HepG2 (cell line): ENCODE measurements around the gene GOLPH3. TPM values are rescaled to one million over a fixed set of nuclear protein-coding genes. Genes with fewer than 3 reads are reported as not detected.

Source experiments
- CBFB ChIP-seq: sonication (generic); formaldehyde crosslinking; IDR thresholded peaks from 2 replicates; pipeline ENCODE4 v1.4.0; 2020; ENCODE audit warnings: missing genetic modification reagents
- ZNF225 ChIP-seq: sonication (generic); formaldehyde crosslinking; IDR thresholded peaks from 2 replicates; pipeline ENCODE4 v1.4.0; 2020; ENCODE audit warnings: mild to moderate bottlenecking, missing genetic modification reagents
- polyA plus RNA-seq, 8 experiments: library from polyadenylated mRNA; depleted of rRNA in 3 of 8; stranded (reverse) in 7 of 8; unstranded in 1 of 8; fragments of >200 nt; fragmentation: Illumina TruSeq in 4 of 8; extraction: Trizol in 4 of 8; gene quantifications; 2 replicates each; pipeline versions ENCODE4 v1.2.1 to v1.2.3, GENCODE V29; 2011 to 2016; ENCODE audit warnings: low read depth in 4 of 8, missing spikeins in 1 of 8, mixed read lengths in 1 of 8; ENCODE audit not compliant: insufficient read depth in 1 of 8
- total RNA-seq, 5 experiments: library from RNA; depleted of rRNA; stranded (reverse); fragments of >200 nt; fragmentation: Illumina TruSeq; extraction: Trizol; gene quantifications; 2 replicates each; pipeline ENCODE4 v1.2.3, GENCODE V29; 2016; ENCODE audit warnings: low read depth in 1 of 5
- TF ChIP-seq, protein P1 (sequence below): sonication (generic); formaldehyde crosslinking; IDR thresholded peaks from 2 replicates; pipeline ENCODE4 v1.5.1; 2020; ENCODE audit warnings: mild to moderate bottlenecking, missing genetic modification reagents, borderline replicate concordance
- TF ChIP-seq, protein P2 (sequence below): IDR thresholded peaks from 2 replicates; pipeline ENCODE4 v1.6.1; 2018; ENCODE audit warnings: missing genetic modification reagents

The GOLPH3 gene
- total and polyA plus RNA-seq, 2 of the 13 experiments (the other 11 are each of a cell fraction or from before 2014, with no cell fraction given) = 59.5 to 84.5 TPM

DNA sequence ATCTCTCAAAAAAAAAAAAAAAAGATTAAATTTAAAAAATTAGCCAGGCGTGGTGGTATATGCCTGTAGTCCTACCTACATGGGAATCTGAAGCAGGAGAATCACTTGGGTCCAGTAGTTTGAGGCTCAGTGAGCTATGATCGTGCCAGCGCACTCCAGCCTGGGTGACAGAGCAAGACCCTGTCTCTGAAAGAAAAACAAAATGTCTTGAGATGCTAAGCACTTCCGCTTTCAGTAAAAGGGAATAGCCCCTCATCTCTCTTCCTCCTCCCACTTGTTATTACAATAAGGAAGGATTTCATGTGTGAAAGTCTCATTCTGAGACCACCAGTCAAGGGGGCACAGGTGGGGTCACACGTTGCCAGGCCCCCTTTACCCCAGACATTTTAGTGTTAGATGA, 79.4 kb downstream of the GOLPH3 start (continued):
- TF ChIP-seq, protein P1, sequence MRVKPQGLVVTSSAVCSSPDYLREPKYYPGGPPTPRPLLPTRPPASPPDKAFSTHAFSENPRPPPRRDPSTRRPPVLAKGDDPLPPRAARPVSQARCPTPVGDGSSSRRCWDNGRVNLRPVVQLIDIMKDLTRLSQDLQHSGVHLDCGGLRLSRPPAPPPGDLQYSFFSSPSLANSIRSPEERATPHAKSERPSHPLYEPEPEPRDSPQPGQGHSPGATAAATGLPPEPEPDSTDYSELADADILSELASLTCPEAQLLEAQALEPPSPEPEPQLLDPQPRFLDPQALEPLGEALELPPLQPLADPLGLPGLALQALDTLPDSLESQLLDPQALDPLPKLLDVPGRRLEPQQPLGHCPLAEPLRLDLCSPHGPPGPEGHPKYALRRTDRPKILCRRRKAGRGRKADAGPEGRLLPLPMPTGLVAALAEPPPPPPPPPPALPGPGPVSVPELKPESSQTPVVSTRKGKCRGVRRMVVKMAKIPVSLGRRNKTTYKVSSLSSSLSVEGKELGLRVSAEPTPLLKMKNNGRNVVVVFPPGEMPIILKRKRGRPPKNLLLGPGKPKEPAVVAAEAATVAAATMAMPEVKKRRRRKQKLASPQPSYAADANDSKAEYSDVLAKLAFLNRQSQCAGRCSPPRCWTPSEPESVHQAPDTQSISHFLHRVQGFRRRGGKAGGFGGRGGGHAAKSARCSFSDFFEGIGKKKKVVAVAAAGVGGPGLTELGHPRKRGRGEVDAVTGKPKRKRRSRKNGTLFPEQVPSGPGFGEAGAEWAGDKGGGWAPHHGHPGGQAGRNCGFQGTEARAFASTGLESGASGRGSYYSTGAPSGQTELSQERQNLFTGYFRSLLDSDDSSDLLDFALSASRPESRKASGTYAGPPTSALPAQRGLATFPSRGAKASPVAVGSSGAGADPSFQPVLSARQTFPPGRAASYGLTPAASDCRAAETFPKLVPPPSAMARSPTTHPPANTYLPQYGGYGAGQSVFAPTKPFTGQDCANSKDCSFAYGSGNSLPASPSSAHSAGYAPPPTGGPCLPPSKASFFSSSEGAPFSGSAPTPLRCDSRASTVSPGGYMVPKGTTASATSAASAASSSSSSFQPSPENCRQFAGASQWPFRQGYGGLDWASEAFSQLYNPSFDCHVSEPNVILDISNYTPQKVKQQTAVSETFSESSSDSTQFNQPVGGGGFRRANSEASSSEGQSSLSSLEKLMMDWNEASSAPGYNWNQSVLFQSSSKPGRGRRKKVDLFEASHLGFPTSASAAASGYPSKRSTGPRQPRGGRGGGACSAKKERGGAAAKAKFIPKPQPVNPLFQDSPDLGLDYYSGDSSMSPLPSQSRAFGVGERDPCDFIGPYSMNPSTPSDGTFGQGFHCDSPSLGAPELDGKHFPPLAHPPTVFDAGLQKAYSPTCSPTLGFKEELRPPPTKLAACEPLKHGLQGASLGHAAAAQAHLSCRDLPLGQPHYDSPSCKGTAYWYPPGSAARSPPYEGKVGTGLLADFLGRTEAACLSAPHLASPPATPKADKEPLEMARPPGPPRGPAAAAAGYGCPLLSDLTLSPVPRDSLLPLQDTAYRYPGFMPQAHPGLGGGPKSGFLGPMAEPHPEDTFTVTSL (CRISPR knock-in tag) = no peak
- TF ChIP-seq, protein P2, sequence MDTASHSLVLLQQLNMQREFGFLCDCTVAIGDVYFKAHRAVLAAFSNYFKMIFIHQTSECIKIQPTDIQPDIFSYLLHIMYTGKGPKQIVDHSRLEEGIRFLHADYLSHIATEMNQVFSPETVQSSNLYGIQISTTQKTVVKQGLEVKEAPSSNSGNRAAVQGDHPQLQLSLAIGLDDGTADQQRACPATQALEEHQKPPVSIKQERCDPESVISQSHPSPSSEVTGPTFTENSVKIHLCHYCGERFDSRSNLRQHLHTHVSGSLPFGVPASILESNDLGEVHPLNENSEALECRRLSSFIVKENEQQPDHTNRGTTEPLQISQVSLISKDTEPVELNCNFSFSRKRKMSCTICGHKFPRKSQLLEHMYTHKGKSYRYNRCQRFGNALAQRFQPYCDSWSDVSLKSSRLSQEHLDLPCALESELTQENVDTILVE = no peak
- no peak for TF ChIP-seq CBFB
- no peak for TF ChIP-seq ZNF225
